HepG2 (cell line): ENCODE measurements around the gene SRR. TPM values are rescaled to one million over a fixed set of nuclear protein-coding genes. Genes with fewer than 3 reads are reported as not detected.

Experiments
- ATAC-seq: fragments of 200-7000 bp; cut with Tn5 transposase; 3 replicates; pipeline ENCODE4 v1.9.1; 2020; ENCODE audit warnings: mild to moderate bottlenecking, moderate library complexity
- BruUV-seq: library from RNA; stranded (reverse); fragments of 400-500 nt; replicated peaks from 2 replicates; lab custom pipeline; 2021; lab: Mats Ljungman, UMichigan
- CTCF ChIA-PET: fragments of 300-600 bp; formaldehyde crosslinking; extraction: SDS; loops from one replicate; lab custom pipeline; 2021; ENCODE audit warnings: low total read pairs, inconsistent platforms, low intra/inter-chr PET ratio; lab: Yijun Ruan, JAX
- POLR2A ChIA-PET: fragments of 350-600 bp; sonication (Branson Sonifier 250); formaldehyde crosslinking; loops from one replicate; lab custom pipeline; 2020; ENCODE audit warnings: antibody characterized with exemption, inconsistent platforms; lab: Yijun Ruan, JAX
- DNase-seq: peaks from one replicate; pipeline ENCODE4 v3.0.0-alpha.2; 2015; ENCODE audit warnings: low spot score
- FAIRE-seq: peaks from 3 replicates; lab custom pipeline; 2011; peaks lifted over from hg19 to GRCh38; lab: Jason Lieb, UNC
- H2AFZ ChIP-seq: one replicate; pipeline ENCODE4 v1.6.1; 2011; ENCODE audit warnings: low read length, inconsistent platforms
- H3K27ac ChIP-seq: fragments of 300-600 bp; 3 replicates; pipeline ENCODE4 v1.8.0; 2011; ENCODE audit warnings: mixed run types, mild to moderate bottlenecking, mixed read lengths, low read length, inconsistent platforms; ENCODE audit not compliant: insufficient read depth; ENCODE audit errors: extremely low read length
- H3K27me3 ChIP-seq, 2 experiments: fragments of 200-600 bp in 1 of 2; 2 replicates in 1 of 2; 3 replicates in 1 of 2; pipeline versions ENCODE4 v1.6.0 to v1.8.0; 2011; ENCODE audit warnings: low read length in 2 of 2, mild to moderate bottlenecking in 2 of 2, moderate library complexity in 2 of 2, inconsistent platforms in 1 of 2; ENCODE audit not compliant: insufficient read depth in 2 of 2, control insufficient read depth in 1 of 2
- H3K36me3 ChIP-seq, 2 experiments: fragments of 200-600 bp in 1 of 2; replicated peaks in 1 of 2; 2 replicates in 1 of 2; 3 replicates in 1 of 2; pipeline versions ENCODE4 v1.5.1 to v1.8.0; 2011; ENCODE audit warnings: low read length in 2 of 2, inconsistent platforms in 1 of 2; ENCODE audit not compliant: insufficient read depth in 2 of 2, control insufficient read depth in 1 of 2
- H3K4me1 ChIP-seq: 2 replicates; pipeline ENCODE4 v1.5.1; 2012; ENCODE audit warnings: low read length, inconsistent platforms; ENCODE audit not compliant: insufficient read depth
- H3K4me2 ChIP-seq: 2 replicates; pipeline ENCODE4 v1.6.0; 2011; ENCODE audit warnings: low read depth, low read length, inconsistent platforms
- H3K4me3 ChIP-seq, 3 experiments: fragments of 200-600 bp in 1 of 3; sonication (generic), shearing (Covaris generic) in 1 of 3; replicated peaks in 1 of 3; 2 replicates each; pipeline ENCODE4 v1.5.1; 2011 to 2016; ENCODE audit warnings: low read length in 3 of 3, inconsistent platforms in 2 of 3, low read depth in 2 of 3, mild to moderate bottlenecking in 2 of 3, control low read depth in 1 of 3, mixed read lengths in 1 of 3; ENCODE audit not compliant: insufficient read depth in 1 of 3
- H3K79me2 ChIP-seq: one replicate; pipeline ENCODE4 v1.6.1; 2011; ENCODE audit warnings: low read length, inconsistent platforms; ENCODE audit not compliant: insufficient read depth
- H3K9ac ChIP-seq: 2 replicates; pipeline ENCODE4 v1.6.0; 2011; ENCODE audit warnings: mild to moderate bottlenecking, low read depth, low read length, inconsistent platforms; ENCODE audit not compliant: insufficient read depth
- H3K9me3 ChIP-seq: 2 replicates; pipeline ENCODE4 v1.5.1; 2012; ENCODE audit warnings: mild to moderate bottlenecking, low read length
- H4K20me1 ChIP-seq: 2 replicates; pipeline ENCODE4 v1.6.0; 2011; ENCODE audit warnings: inconsistent platforms, mild to moderate bottlenecking, low read length, moderate library complexity; ENCODE audit not compliant: insufficient read depth
- CSRNP1 ChIP-seq: sonication (generic); formaldehyde crosslinking; IDR thresholded peaks from 2 replicates; pipeline ENCODE4 v1.8.1; 2023; ENCODE audit warnings: mild to moderate bottlenecking, missing genetic modification reagents
- EEA1 ChIP-seq: sonication (generic); formaldehyde crosslinking; IDR thresholded peaks from 2 replicates; pipeline ENCODE4 v1.5.1; 2020; ENCODE audit warnings: mild to moderate bottlenecking, missing genetic modification reagents, borderline replicate concordance
- HNRNPH1 ChIP-seq: fragments of 200-400 bp; formaldehyde crosslinking; optimal IDR thresholded peaks from 2 replicates; pipeline ENCODE3; 2017; ENCODE audit warnings: mild to moderate bottlenecking, low read depth, low read length
- KLF15 ChIP-seq: sonication (generic); formaldehyde crosslinking; IDR thresholded peaks from 2 replicates; pipeline ENCODE4 v1.8.1; 2023; ENCODE audit warnings: borderline replicate concordance, mild to moderate bottlenecking, inconsistent platforms, missing genetic modification reagents, mixed read lengths
- NCOA2 ChIP-seq: sonication (generic); formaldehyde crosslinking; IDR thresholded peaks from 2 replicates; pipeline ENCODE4 v1.8.0; 2022; ENCODE audit warnings: inconsistent platforms
- PRDM15 ChIP-seq: sonication (generic); formaldehyde crosslinking; IDR thresholded peaks from 2 replicates; pipeline ENCODE4 v1.4.0; 2020; ENCODE audit warnings: missing genetic modification reagents
- SALL2 ChIP-seq: sonication (generic); formaldehyde crosslinking; IDR thresholded peaks from 2 replicates; pipeline ENCODE4 v1.8.1; 2023; ENCODE audit warnings: mild to moderate bottlenecking, missing genetic modification reagents, inconsistent platforms
- SP140L ChIP-seq: sonication (generic); formaldehyde crosslinking; IDR thresholded peaks from 2 replicates; pipeline ENCODE4 v1.4.0; 2020; ENCODE audit warnings: missing genetic modification reagents, borderline replicate concordance
- TBX3 ChIP-seq: fragments of 450-650 bp; IDR thresholded peaks from 2 replicates; pipeline ENCODE4 v1.6.1; 2017; ENCODE audit warnings: antibody characterized with exemption, mild to moderate bottlenecking, inconsistent platforms, borderline replicate concordance
- TEF ChIP-seq: sonication (generic); formaldehyde crosslinking; IDR thresholded peaks from 2 replicates; pipeline ENCODE4 v1.5.0; 2020; ENCODE audit warnings: missing genetic modification reagents
- TOE1 ChIP-seq: sonication (generic); formaldehyde crosslinking; IDR thresholded peaks from 2 replicates; pipeline ENCODE4 v1.4.0; 2020; ENCODE audit warnings: mild to moderate bottlenecking, missing genetic modification reagents
- ZNF333 ChIP-seq: sonication (generic); formaldehyde crosslinking; IDR thresholded peaks from 2 replicates; pipeline ENCODE4 v1.4.0; 2020; ENCODE audit warnings: mild to moderate bottlenecking, missing genetic modification reagents, borderline replicate concordance
- WGBS: methylation state at CpG from one replicate; pipeline ENCODE4 v1.1.6; 2017; ENCODE audit warnings: low lambda C conversion rate; 5-methylcytosine and 5-hydroxymethylcytosine counted together
- in situ Hi-C: cut with HindIII; loops from 2 replicates; pipeline ENCODE4 v1.10.0; 2017; ENCODE audit warnings: low pct_unique_long_range_greater_than_20kb; ENCODE audit not compliant: extremely low pct_ligation_motif_present
- intact Hi-C: fragments of 100-400 bp; cut with micrococcal nuclease; formaldehyde crosslinking; loops from one replicate; pipeline ENCODE4 v1.10.0; 2022; ENCODE audit not compliant: unreplicated experiment
- polyA plus RNA-seq, 8 experiments: library from polyadenylated mRNA; depleted of rRNA in 3 of 8; stranded (reverse) in 7 of 8; unstranded in 1 of 8; fragments of >200 nt; fragmentation: Illumina TruSeq in 4 of 8; extraction: Trizol in 4 of 8; gene quantifications; 2 replicates each; pipeline versions ENCODE4 v1.2.1 to v1.2.3, GENCODE V29; 2011 to 2016; ENCODE audit warnings: low read depth in 4 of 8, missing spikeins in 1 of 8, mixed read lengths in 1 of 8; ENCODE audit not compliant: insufficient read depth in 1 of 8
- total RNA-seq, 5 experiments: library from RNA; depleted of rRNA; stranded (reverse); fragments of >200 nt; fragmentation: Illumina TruSeq; extraction: Trizol; gene quantifications; 2 replicates each; pipeline ENCODE4 v1.2.3, GENCODE V29; 2016; ENCODE audit warnings: low read depth in 1 of 5

The SRR gene
- total and polyA plus RNA-seq, 2 of the 13 experiments (the other 11 are each of a cell fraction or from before 2014, with no cell fraction given) = 3.6 to 7.8 TPM

GRCh38 chr17:2372180-2372579 is 68.4 kb downstream of the SRR start (continued):
- TF ChIP-seq NCOA2 (CRISPR knock-in tag) (no peak), PRDM15 (CRISPR knock-in tag) (no peak), HNRNPH1 (no peak), TOE1 (CRISPR knock-in tag) (no peak), CSRNP1 (no peak), SALL2 (CRISPR knock-in tag) (no peak), ZNF333 (CRISPR knock-in tag) (no peak)

- Histone ChIP-seq H3K79me2 (no peaks in the 10 kb centered on the region), H3K4me1 (no peaks in the 10 kb centered on the region), H3K36me3 (peaks cover 7 to 8% of the 10 kb centered on the region in 2 experiments; a peak in 3 of 5 replicates), H3K27ac (no peak overlapping the region), H3K4me3 (no peak overlapping the region), H4K20me1 (no peaks in the 10 kb centered on the region), H3K9me3 (no peaks in the 10 kb centered on the region), H3K9ac (no peak overlapping the region), H3K27me3 (no peaks in the 10 kb centered on the region), H3K4me2 (no peak overlapping the region), H2AFZ (no peak overlapping the region)
- 94% methylated on average over 8 of the region's 16 CpGs for WGBS
- BruUV-seq = no TSS peak
- TF ChIP-seq TEF (CRISPR knock-in tag) = no peak
- no peak for TF ChIP-seq SP140L
- TF ChIP-seq TBX3 = no peak
- no peak for TF ChIP-seq KLF15
- TF ChIP-seq EEA1 (CRISPR knock-in tag) = no peak
- ChIA-PET CTCF (no interaction called here), POLR2A (no interaction called here)
- in situ Hi-C loops = no loop called here
- FAIRE-seq (no peak), DNase-seq (no peak), ATAC-seq (no peak)
- intact Hi-C loops = no loop called here
Measured at GRCh38 chr17:2372681-2373080, 68.9 kb downstream of the SRR start.
